Fibroblast of skin of right quadriceps (primary cell): ENCODE measurements around the gene SUMF1.

Experiments used
- DNase-seq: peaks from one replicate; pipeline ENCODE4 v3.0.0-alpha.2; 2013

The SUMF1 gene

DNA sequence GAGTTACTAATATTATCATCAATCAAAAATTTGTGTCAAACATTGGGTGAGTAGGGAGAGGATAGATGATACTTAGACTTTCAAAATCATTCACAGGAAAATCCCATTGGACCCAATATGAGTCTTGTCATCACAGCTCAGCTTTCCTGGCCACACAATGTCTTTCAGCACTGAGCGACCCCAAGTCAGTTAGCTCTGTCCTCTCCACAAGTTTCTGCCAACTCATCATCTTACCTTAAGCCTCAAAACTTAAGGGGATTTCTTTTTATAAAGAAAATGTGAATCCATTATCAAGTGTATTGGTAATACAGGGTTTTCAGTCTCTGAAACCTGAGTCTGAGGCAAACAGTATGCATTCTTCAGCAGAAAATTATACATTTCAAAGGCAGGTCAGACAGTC, 55.8 kb downstream of the SUMF1 start:
- DNase-seq: no peak

DNA sequence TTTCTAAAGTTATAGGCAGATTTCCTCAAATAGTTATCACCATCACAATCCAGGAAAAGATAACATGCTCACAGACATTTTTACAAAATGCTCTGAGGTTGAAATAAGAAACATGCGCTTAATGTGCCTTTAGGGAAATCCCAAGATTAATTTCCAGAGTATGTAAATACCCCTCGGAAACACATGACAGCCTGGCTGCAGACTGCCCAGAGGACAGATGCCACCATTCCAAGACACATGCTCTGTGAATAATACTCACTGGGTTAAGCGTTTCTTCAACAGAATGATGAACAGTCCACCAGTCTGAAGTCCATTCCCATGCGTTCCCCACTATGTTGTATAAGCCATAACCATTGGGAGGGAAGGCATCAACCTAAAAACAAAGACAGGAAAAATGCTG, 56.5 kb downstream of the SUMF1 start:
- no peak for DNase-seq

DNA sequence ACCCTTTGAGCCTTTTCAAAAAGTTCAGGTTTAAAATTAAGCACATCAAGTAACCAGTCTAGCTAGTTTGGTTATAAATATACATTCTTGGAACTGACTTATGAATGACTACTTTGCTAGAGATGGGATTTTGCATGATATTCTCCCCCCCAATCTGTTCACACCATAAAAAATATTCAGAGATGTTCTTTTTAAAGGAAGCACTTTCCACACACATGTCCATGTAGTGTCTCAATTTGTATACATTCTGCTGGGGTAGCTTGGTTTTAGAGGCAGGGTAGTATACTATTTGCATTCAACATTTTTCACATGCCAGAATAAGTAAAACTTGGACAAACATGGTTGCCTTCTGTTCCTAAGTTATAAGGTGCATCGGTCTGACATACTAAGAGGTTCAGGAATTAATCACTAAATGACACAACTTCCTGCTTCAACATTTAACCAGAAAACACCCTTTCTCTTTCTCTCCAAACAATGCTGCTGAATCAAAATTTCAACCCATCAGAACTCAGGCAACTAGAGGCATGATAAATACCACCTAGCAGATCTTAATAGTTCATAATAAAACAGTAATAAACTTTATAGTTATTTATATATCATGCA, 57.0 kb downstream of the SUMF1 start:
- DNase-seq: no peak

DNA sequence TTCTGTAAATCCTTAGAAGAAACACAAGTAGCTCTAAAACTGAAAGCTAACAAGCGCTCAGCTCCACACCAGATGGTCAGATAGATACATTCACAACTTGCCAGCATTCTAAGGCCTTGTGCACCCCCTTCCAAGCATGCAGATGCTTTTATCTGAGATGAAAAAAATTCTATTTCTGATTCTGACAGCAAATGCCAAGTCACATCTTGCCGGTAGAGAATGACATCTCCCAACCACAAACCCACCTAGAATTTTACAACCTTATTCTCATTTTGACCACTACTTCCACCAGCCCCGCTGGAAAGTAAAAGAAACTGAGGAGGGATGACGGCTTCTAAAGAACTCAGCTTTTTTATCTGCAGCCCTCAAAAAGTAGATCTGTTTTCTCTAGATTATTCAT, 57.7 kb downstream of the SUMF1 start:
- DNase-seq: no peak

DNA sequence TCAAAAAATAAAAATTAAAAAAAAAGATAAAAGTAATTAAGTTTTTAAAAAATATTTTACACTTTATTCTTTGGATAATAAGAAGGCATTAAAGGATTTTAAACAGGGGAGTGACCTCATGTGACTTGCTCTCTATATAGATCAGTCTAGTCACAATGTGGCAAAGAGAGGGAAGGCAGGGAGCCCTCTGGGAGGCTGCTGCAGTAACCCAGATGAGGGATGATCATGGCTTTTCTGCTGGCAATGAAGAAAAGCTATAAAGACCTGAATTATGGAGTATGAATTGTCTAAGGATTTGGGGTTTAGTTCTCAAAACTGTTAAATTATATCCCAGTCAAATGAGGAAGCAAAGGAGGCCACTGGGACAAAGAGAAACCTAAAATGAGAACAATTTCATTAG, 58.1 kb downstream of the SUMF1 start:
- DNase-seq: no peak

DNA sequence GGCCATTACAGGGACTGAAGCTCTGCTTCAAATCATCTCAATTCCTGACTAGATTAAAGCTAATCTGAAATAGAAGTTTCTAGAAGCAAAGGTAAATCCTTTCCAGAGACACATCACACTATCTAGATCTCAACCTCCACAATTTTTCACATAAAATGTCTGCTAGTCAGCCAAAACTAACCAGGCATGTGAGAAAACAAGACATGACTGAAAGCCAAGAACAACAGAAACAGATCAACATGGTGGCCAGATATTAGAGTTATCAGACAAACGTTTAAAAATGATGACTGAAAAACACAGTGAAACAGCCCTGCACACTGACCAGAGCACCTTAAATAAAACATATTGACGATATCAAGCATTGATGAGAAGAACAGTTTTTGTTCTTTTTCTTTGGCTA, 59.1 kb downstream of the SUMF1 start:
- DNase-seq: no peak

DNA sequence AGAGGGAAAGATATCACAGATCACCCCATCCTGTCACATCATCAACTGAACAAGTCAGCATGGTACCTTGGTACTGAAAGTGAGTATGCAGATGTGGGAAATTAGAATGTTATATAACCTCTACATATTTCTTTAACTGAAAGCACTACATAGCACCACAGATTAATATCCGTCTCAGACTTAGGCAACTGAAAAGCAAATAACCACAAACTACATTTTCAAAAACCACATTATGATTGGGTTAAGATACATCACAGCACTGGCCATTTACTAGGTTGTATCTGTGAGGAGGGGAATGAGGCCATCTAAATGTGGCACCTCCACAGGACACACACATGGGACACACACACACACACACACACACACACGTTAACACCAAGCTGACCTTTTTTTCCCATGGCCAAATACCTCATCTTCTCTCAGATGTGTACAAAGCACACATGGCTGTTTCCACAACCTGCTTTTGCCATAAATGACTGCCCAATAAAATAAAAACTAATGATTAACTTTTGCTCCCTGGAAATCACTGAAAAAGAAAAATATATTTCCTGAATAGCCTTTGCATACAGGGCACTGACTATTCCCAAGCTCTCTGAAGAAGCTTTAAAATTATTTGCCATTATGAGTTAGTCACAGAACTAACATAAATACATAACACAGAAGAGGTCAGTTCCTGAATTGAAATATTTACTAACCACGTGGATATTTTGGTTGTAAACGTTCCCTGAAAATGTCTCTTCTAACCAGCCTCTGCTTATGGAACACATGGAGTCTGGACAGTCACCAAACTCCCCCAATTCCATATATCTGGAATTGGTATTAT, 60.1 kb downstream of the SUMF1 start:
- no peak for DNase-seq

DNA sequence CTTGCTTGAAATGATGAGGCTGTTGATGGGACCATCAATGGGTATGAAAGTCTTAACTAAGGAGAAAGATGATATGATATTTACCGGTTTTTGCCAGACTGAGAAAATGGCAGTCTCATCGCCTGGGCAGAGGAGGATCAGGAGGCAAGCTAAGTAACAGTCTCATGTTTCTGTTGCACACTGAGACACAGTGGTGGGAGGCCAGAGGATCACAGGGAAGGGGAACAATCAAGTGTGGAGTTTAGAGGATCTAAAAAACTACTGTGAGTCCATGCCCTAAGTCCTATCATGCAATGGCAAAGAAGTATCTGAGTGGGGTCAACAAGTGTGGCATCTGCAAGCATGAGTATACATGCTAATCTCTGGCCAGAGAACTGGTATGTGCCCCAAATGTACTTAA, 62.2 kb downstream of the SUMF1 start:
- DNase-seq: no peak

DNA sequence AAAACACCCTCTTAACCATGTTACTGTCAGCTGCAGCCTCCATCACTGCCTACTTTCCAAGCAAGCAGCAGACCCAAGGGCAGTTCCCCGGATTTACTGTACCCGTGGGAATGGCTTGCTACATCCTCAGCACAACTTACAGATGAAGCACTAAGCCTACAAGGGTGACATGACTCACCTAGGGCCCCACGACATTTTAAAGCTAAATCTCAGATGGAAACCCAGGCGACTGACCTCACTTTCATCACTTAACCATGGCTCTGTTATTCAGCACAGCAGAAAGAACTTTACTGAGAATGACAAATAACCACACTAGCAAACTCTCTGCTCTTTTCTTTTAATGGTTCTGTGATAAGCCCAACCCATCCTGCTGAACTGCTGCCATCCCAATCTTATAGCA, 65.6 kb downstream of the SUMF1 start:
- DNase-seq: peak; percentile 37

DNA sequence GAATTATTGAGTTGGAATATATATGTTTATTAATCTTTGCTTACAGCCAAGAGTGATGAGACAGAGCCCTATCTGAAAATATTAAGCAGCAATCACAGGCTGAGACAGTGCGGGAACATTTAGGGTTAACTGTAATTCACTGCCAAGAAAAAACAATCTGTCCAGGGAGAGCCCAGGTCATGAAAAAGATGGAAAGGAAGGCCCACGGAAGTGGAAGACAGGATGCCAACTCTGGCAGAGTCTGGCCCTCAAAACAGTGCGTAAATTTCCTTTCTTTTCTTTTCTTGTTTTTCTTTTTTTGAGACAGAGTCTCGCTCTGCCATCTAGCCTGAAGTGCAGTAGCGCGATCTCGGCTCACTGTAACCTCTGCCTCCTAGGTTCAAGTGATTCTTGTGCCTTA, 67.6 kb downstream of the SUMF1 start:
- DNase-seq: no peak

DNA sequence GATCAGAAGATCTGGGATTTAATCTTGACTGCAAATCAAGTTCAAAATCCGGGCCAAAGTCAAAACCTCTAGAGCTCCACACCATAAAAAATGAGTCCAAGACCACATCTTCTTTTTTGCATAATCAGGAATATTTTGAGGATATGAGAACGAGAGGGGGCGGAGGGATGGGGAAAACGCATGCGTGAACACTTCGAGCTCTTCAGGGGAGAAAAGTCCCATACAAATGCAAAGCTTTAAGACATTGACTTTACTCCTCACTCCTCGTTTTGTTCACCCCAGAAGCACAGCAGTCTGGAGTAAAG, 68.2 kb downstream of the SUMF1 start:
- no peak for DNase-seq

DNA sequence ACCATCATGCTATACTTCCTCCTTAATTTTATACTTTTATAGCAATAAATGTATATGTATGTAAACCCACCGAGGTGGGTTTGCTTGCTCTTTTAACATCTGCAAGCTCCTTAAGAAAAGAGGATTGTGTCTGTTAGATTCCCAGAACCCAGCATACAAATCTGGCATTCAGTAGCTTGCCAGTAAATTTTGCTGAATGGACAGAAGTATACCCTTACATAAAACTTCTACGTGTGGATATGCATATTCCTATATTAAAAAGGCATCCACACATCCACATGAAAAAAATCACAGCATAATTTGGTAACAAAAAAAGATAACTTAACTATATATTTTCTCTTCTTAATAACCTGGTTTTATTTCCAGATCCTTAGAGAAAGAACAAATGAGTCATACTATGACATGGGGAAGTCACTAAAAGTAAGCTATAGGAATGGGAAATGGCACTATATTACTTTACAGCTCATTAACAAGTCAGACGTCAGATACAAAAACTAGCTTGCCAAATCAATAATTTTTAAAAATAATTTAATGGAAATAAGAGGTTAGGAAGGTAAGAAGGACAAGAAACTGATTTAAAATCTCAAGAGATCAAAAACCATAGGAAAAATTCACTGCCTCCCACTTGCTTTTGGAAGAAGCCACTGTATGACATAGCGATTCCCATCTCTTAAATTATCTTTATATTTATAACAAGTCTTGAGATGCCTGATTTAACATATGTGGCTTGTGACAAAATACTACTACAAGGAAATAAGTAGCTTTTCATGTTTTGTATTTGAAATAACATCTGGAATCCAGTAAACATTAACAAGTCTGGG, 68.7 kb downstream of the SUMF1 start:
- DNase-seq: no peak

DNA sequence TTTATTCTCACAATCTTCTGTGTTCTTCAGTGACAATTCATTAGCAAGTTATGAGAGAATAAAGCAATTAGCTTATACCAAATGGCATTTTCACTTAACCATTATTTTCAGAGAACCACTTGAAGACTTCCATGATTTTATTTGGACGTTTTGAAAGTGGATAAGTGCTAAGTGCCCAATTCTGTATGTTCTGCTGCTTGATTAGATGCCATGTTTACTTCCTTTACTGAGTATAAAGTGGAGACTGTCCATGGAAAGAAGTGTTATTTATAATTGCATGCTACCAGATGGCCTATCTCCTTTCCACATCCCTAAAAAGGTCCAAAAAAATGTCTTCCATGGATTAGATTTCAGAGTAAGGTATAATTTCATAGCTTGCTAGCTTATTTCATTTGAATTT, 69.6 kb downstream of the SUMF1 start:
- DNase-seq: no peak

DNA sequence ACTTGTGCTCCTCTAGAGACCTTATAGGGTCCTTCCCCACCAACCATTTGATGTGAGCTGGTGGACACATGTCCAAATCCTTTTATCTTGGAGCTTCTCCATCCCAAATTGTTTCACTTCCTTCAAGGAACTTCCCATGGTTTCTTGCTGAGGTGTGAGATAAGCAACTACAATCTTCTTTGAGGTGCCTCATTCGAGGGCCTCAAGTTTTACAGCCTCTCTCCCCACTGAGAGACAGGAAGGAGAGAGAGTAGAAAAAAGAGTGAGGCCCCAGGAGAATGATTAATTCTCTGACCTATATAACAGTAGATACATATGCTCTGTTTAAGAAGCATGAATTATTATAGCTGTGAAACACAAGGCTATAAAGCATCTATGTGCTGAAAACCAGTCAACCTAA, 70.5 kb downstream of the SUMF1 start:
- DNase-seq: no peak

DNA sequence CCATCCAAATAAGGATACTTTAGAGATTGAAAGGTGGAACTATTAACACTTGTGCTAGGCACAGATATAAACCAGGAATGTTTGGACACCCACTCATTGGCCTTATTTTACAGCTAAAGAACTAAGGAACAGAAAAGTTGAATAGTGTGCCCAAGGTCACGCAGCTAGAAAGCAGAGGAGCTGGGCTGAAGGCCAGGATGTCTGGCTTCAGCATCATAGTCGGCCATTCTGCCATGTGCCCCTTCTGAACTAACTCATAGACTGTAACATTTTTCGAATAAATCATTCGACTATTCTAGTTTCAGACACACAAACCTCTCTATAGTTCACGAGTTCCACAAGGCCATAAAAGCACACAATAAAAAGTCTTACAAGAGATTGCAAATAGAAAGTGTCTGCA, 71.1 kb downstream of the SUMF1 start:
- DNase-seq: no peak

DNA sequence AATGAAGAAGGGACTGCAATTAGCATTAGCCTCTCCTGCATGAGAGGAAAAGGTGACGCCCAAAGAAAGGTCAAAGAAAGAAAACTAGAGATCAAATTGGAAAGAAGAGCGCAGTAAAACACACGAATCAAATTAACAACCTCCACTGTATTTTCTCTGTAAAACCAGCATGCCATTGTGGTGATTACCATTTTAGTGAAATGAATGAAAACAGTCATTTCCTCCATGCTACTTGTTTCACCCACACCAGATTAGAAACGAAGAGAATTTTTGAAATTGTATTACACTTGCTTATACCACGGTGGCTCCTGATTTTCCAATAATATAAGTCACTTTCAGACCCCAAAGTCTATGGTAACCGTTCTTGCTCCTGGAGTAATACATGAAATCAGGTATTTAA, 71.6 kb downstream of the SUMF1 start:
- DNase-seq: no peak

DNA sequence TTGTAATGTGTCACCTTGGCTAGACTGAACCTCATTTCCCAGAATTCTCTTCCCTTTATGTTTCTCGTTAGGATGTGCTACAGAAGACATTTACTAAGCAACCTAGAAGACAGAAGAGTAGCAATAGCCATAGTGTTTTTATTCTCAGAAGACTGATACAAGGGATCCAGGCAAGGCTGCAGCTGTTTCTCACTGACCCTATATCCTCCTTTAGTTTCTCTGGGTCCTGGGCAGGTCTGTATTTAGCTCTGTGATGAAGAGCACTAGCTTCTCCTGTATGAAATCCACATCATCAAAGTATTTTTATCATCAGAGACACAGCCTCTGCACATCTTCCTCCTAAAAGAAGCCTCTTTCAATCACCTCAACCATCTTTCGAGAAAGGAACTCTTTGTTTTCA, 72.5 kb downstream of the SUMF1 start:
- no peak for DNase-seq

DNA sequence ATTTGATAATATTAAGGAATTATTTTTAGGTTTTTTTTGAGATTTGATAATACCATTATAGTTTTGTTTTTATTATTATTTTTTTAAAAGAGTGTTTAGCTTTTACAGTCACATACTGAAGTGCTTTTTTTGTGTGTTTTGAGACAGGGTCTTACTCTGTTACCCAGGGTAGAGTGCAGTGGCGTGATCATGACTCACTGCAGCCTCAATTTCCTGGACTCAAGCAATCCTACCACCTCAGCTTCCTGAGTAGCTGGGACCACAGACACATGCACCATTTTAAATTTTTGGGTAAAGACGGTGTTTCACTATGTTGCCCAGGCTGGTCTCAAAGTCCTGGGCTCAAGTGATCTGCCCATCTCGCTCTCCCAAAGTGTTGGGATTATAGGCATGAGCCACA, 73.0 kb downstream of the SUMF1 start:
- peak; percentile 15 for DNase-seq

DNA sequence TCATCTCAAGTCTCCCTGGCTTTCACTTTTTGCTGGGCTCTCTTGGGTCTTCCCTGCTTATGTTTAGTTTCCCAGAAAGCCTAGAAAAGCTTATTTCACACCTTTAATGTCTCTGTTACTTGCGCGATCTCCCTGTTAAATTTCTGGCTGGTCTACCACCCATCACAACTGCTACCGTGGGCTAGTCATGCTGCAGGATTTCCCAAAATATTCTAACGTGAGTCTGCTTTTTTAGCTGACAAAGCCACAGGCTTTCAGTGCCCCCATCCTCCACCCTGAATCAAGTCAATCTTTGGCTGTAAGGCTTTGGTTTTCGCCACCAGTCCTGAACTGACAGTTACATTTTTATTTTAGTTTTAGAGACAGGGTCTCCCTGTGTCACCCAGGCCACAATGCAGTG, 74.1 kb downstream of the SUMF1 start:
- no peak for DNase-seq

DNA sequence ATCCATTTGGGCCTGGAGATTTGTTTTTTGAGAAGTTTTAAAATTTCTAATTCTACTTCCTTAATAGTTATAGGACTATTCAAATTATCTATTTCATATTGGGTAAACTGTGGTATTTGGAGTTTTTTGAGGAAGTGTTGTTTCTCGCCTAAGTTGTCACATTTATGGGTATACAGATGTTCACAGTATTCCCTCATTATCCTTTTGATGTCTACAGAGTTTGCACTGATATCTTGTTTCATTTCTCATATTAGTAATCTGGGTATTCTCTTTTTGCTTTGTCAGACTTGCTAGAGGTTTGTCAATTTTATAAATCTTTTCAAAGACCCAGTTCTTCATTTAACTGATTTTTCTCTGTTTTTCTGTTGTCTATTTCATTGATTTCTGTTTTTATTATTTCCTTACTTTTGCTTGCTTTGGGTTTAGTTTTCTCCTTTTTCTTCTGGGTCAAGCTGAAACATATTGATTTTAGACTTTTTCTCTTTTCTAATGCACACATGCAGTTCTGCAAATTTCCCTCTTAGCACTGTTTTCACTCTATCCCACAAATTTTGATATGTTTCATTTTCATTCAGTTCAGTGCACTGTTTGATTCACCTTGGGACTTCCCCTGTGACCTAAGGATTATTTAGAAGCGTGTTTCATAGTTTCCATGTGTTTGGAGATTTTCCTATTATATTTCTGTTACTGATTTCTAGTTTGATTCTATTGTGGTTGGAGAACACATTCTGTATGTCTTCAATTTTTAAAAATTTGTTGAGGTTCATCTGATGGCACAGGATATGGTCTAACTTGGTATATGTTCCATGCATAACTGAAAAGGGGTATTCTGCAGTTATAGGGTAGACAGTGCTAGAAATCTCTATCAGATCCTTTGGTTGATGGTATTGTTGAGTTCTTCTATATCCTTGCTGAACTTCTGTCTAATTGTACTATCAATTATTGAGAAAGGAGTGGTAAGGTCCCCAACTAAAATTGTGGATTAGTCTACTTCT, 79.6 kb downstream of the SUMF1 start:
- no peak for DNase-seq

DNA sequence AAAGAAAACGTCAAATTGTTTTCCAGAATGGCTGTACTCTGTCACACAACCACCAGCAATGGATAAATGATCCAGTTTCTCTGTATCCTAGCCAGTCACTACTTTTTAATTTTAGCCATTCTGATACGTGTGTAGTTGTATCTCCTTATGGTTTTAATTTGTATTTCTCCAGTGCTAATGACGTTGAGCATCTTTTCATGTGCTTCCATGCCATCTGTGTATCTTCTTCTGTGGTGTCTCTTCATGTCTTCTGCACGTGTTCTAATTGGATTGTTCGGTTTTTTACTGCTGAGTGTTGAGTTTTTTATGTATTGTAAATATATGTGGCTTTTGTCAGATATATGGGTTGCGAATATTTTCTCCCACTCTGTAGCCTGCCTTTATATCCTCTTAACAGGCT, 81.9 kb downstream of the SUMF1 start:
- DNase-seq: no peak

DNA sequence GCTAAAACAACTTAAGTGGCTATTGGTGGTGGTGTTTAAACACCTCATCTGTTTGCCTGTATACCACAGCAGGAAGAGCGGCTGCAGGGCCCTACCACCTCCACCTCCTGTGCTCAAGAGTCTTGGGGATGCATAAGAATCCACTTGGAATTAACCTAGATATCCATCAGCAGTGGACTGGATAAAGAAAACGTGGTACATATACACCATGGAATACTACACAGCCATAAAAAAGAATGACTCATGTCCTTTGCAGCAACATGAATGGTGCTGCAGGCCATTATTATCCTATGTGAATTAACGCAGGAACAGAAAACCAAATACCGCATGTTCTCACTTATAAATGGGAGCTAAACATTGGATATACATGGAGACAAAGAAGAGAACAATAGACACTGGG, 87.1 kb downstream of the SUMF1 start:
- DNase-seq: no peak

DNA sequence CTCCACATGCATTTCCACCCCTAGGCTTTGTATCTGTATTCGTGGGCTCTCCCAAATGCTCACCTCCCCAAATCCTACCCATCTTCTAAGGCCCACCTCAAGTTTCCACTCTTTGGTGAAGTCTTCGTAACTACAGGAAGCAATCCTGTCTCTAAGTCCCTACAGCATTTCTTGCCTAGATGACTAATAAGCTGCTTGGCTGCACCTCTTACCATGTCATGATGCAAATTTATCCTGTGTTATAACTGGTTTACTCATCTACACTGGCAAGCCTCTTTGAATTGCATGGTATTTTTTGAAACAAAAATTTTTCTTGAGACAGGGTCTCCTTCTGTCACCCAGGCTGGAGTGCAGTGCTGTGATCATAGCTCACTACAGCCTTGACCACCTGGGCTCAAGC, 90.6 kb downstream of the SUMF1 start:
- DNase-seq: no peak
